ENCODE results near the gene RBM23. TPM values are rescaled to one million over a fixed set of nuclear protein-coding genes. Genes with fewer than 3 reads are reported as not detected.
A peak's percentile ranks its signal among the peaks of the same experiment; 100 is the strongest.

RBM23 gene
- total and polyA plus RNA-seq, 2 donors (not counting 3 experiments of a cell fraction or from before 2014, with no cell fraction given) = 67.7 to 68.9 TPM

DNA sequence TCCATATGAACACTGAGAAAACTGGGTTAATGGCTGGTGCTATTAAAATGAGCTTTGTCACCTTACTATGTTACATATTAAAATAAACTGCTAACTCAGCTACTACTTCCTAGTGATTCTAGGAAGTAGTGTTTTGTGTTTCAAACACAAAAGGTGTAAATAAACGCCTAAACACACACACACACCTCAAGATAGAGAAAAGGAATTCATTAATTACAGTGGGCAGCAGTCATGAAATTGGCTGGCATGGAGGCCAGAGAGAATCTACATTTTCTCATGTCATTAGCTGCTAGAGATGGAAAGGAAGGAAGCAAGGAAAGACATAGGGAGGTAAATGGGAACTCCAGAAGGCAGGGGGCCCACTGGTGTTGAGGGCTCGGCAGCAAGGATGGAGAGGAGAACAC lies 11.0 kb upstream of the RBM23 start:
- Histone ChIP-seq H3K27me3 (ENCODE audit: control insufficient read depth in 2 of 2, insufficient read depth in 2 of 2, low read length in 2 of 2) (no peaks in the 10 kb centered on the region), H3K9me1 (replicated peaks; ENCODE audit: control insufficient read depth, extremely low read depth, insufficient read depth, low read length) (no peaks in the 10 kb centered on the region), H3K4me1 (ENCODE audit: control insufficient read depth, extremely low read depth, insufficient read depth, low read length) (peaks cover 16% of the 10 kb centered on the region), H3K79me2 (ENCODE audit: control insufficient read depth, insufficient read depth, low read length) (peaks cover 16% of the 10 kb centered on the region), H2AFZ (ENCODE audit: low read depth, low read length) (peak overlapping the region; percentile 76), H3K36me3 (ENCODE audit: control insufficient read depth in 2 of 2, extremely low read depth in 1 of 2, insufficient read depth in 2 of 2, low read length in 2 of 2) (peaks cover 0 to 4% of the 10 kb centered on the region in 2 experiments), H4K20me1 (replicated peaks; ENCODE audit: control insufficient read depth, extremely low read depth, insufficient read depth, low read length) (no peaks in the 10 kb centered on the region), H3K4me2 (ENCODE audit: insufficient read depth, low read length) (peak overlapping the region; percentile 89), H3K9me3 (replicated peaks; ENCODE audit: control insufficient read depth, insufficient read depth, low read length) (no peaks in the 10 kb centered on the region), H3K27ac (ENCODE audit: insufficient read depth, low read depth, low read length) (peak overlapping the region; percentile 48), H3K4me3 (replicated peaks in 1 of 3; ENCODE audit: insufficient read depth in 1 of 3, low read depth in 1 of 3, low read length in 3 of 3) (peak overlapping the region; percentile 13 to 66 (median 18)), H3K9ac (replicated peaks; ENCODE audit: extremely low read depth, insufficient read depth, low read length) (peak overlapping the region; percentile 52)
- intact Hi-C loops (cut with micrococcal nuclease) (loop anchor here (1.0 to 5.0 kb wide), 8 partner anchors 11 to 1182 kb away; partner anchors contain the start of genes CDH24, DAD1, DCAF11 and NRL), dilution Hi-C loops (cut with MboI; ENCODE audit: extremely low pct_ligation_motif_present, low sequenced_read_pairs) (no loop called here)
- no TSS peak for BruUV-seq (replicated peaks)
- FAIRE-seq (no peak), DNase-seq (ENCODE audit: low read depth, low spot score) (no peak)
- CTCF ChIA-PET = interaction anchor here (0.7 to 3.1 kb wide), 27 partner anchors 11 to 369 kb away, joined by 3 to 46 read pairs (median 5); partner anchors contain the start of genes AJUBA, HAUS4 and RBM23
- POLR2A ChIA-PET = interaction anchor here (0.6 to 1.9 kb wide), 8 partner anchors 10 to 386 kb away, joined by 3 to 12 read pairs (median 5); partner anchors contain the start of genes AJUBA, HAUS4 and RBM23
- TF ChIP-seq MYC (IDR thresholded peaks at IDR 0.05; ENCODE audit: low read depth, low read length) = no peak
- no peak for TF ChIP-seq JUN (IDR thresholded peaks at IDR 0.05; ENCODE audit: borderline replicate concordance, insufficient read depth, insufficient read length, low read depth)
- TF ChIP-seq EZH2 (IDR thresholded peaks at IDR 0.05; ENCODE audit: borderline replicate concordance, low read depth, low read length, severe bottlenecking) = no peak
- TF ChIP-seq, protein P1, sequence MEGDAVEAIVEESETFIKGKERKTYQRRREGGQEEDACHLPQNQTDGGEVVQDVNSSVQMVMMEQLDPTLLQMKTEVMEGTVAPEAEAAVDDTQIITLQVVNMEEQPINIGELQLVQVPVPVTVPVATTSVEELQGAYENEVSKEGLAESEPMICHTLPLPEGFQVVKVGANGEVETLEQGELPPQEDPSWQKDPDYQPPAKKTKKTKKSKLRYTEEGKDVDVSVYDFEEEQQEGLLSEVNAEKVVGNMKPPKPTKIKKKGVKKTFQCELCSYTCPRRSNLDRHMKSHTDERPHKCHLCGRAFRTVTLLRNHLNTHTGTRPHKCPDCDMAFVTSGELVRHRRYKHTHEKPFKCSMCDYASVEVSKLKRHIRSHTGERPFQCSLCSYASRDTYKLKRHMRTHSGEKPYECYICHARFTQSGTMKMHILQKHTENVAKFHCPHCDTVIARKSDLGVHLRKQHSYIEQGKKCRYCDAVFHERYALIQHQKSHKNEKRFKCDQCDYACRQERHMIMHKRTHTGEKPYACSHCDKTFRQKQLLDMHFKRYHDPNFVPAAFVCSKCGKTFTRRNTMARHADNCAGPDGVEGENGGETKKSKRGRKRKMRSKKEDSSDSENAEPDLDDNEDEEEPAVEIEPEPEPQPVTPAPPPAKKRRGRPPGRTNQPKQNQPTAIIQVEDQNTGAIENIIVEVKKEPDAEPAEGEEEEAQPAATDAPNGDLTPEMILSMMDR (IDR thresholded peaks at IDR 0.05; ENCODE audit: extremely low read depth in 1 of 2, insufficient read depth in 1 of 2, low read depth in 1 of 2, low read length in 2 of 2) = no peak
- TF ChIP-seq, protein P2, sequence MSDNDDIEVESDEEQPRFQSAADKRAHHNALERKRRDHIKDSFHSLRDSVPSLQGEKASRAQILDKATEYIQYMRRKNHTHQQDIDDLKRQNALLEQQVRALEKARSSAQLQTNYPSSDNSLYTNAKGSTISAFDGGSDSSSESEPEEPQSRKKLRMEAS (IDR thresholded peaks at IDR 0.05; ENCODE audit: insufficient read depth, insufficient read length) = no peak
- no peak for TF ChIP-seq POLR2A (IDR thresholded peaks at IDR 0.05; ENCODE audit: low read depth, low read length)
- no peak for TF ChIP-seq POLR2AphosphoS5 (IDR thresholded peaks at IDR 0.05; ENCODE audit: insufficient read depth, low read depth, low read length)
- no peak for TF ChIP-seq FOS (IDR thresholded peaks at IDR 0.05; ENCODE audit: borderline replicate concordance, insufficient read depth, low read length)
- TF ChIP-seq GATA2 (IDR thresholded peaks at IDR 0.05; ENCODE audit: insufficient read depth, insufficient read length, low read depth, low read length) = no peak

All from endothelial cell of umbilical vein (primary cell).